Measurements from ENCODE around the gene CYB5R3. TPM values are rescaled to one million over a fixed set of nuclear protein-coding genes. Genes with fewer than 3 reads are reported as not detected.

CYB5R3 gene
- total RNA-seq, 5 donors from 2014 or later (not counting 1 experiment from before 2014, with no cell fraction given) = 40.8 to 58.6 (median 51.0) TPM

DNA sequence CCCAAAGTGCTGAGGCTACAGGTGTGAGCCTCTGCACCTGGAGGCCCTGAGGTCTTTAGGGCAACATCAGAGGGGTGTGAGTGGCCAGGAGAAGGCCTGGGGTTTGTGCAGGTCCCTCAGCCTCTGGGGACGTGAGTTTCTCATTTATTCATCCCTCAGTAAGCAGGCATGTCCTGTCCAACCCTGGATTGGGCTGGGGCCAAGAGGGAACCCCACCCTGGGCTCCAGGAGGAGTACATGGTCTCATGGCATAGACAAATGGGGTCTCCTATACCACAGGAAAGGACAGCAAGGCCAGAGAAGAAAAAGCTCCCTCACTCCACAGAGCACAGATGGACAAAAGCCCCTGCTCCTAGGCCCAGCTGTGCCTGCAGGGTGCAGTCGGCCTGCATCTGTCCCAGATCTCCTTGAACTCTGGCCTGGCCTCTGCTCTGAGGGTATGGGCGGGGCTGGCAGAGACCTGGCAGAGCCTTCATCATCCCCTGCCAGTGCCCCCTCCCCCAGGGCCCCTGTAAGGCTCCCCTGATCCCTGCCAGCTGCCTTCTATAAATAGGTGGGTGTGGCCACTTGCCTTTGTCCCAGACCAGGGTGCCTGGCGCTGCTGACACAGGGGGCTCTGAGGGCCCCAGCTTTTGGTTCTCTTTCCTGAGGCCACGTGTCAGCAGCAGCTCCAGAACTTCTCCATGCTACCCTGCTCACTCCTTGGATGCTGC lies 36.9 kb upstream of the CYB5R3 start:
- Mint-ChIP-seq H3K27me3 (peaks cover 2 to 5% of the 10 kb centered on the region in 2 donors), H3K4me3 (no peak overlapping the region), H3K4me1 (no peaks in the 10 kb centered on the region), H3K27ac (no peak overlapping the region), H3K9me3 (no peaks in the 10 kb centered on the region), H3K36me3 (no peaks in the 10 kb centered on the region)
- no peaks in the 10 kb centered on the region for H3K9me3 ChIP-seq
- DNase-seq (no peak), ATAC-seq (replicated peaks in 1 of 4) (no peak)
- POLR2A ChIA-PET = no interaction called here
- H3K36me3 ChIP-seq (ENCODE audit: control insufficient read depth in 2 of 2, extremely low read depth in 1 of 2, insufficient read depth in 1 of 2, low read length in 1 of 2) = no peaks in the 10 kb centered on the region
- no peaks in the 10 kb centered on the region for H3K4me1 ChIP-seq (ENCODE audit: control insufficient read depth in 1 of 2, extremely low read depth in 1 of 2, insufficient read depth in 2 of 2, low read length in 2 of 2)
- 53% methylated on average over 3 of the region's 5 CpGs for WGBS (ENCODE audit: insufficient coverage)
- peaks cover 0 to 39% of the 10 kb centered on the region in 2 experiments for H3K27me3 ChIP-seq (replicated peaks in 1 of 2; ENCODE audit: control insufficient read depth in 2 of 2, extremely low read depth in 1 of 2, insufficient read depth in 2 of 2, low read length in 1 of 2)
- CTCF ChIA-PET = no interaction called here
- no peak overlapping the region for H3K27ac ChIP-seq (ENCODE audit: low read length)
- no peak overlapping the region for H3K4me3 ChIP-seq (ENCODE audit: control insufficient read depth in 1 of 2, extremely low read depth in 1 of 2, low read length in 1 of 2)

DNA sequence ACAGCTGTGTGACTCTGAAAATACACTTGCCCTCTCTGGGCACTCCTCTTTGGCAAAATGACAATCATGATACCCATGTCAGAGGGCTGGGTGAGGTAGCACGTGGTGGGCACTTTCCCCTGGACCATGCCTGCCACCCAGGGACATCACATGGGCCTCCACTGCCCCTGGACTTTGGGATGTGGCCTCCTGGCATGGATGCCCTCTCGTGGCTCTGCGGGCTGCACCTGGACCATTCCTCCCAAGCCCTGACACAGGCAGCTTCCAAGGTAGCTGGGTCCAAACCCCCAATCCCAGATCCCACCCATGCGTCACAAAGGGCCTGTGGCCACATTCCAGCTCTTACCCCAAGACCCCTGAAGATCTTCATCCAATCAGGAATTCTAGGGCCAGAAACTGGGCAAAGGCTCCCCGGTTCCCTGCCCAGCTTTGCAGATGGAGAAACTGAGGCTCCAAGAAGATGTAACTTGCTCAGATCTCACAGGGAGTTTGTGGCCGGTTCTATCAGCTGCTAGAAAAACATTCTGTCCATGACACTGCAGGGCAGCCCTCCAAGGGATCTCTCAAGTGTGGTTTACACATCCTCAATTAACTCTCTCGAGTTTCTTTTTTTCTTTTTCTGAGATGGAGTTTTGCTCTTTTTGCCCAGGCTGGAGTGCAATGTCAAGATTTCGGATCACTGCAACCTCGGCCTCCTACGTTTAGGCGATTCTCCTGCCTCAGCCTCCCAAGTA lies 35.4 kb upstream of the CYB5R3 start:
- CTCF ChIA-PET = no interaction called here

GRCh38 chr22:42683578-42684283 lies 34.5 kb upstream of the CYB5R3 start:
- no peaks in the 10 kb centered on the region for H3K36me3 Mint-ChIP-seq
- Histone ChIP-seq H3K27ac (ENCODE audit: low read length) (no peak overlapping the region), H3K36me3 (ENCODE audit: control insufficient read depth in 2 of 2, extremely low read depth in 1 of 2, insufficient read depth in 1 of 2, low read length in 1 of 2) (no peaks in the 10 kb centered on the region), H3K27me3 (replicated peaks in 1 of 2; ENCODE audit: control insufficient read depth in 2 of 2, extremely low read depth in 1 of 2, insufficient read depth in 2 of 2, low read length in 1 of 2) (peaks cover 0 to 39% of the 10 kb centered on the region in 2 experiments), H3K4me1 (ENCODE audit: control insufficient read depth in 1 of 2, extremely low read depth in 1 of 2, insufficient read depth in 2 of 2, low read length in 2 of 2) (no peaks in the 10 kb centered on the region), H3K4me3 (ENCODE audit: control insufficient read depth in 1 of 2, extremely low read depth in 1 of 2, low read length in 1 of 2) (no peak overlapping the region), H3K9me3 (no peaks in the 10 kb centered on the region)
- ChIA-PET CTCF (no interaction called here), POLR2A (no interaction called here)
- H3K27ac Mint-ChIP-seq = no peak overlapping the region
- 79% methylated on average over 6 of the region's 8 CpGs for WGBS (ENCODE audit: insufficient coverage)
- H3K4me3 Mint-ChIP-seq = no peak overlapping the region
- peaks cover 0 to 5% (median 0%) of the 10 kb centered on the region in 3 donors for H3K9me3 Mint-ChIP-seq
- no peak for DNase-seq
- no peak for ATAC-seq (replicated peaks in 1 of 4)
- H3K4me1 Mint-ChIP-seq = no peaks in the 10 kb centered on the region
- peaks cover 2 to 5% of the 10 kb centered on the region in 2 donors for H3K27me3 Mint-ChIP-seq

More for the DNA sequence above, 35.4 kb upstream of the CYB5R3 start:
- DNase-seq (no peak), ATAC-seq (replicated peaks in 1 of 4) (no peak)
- POLR2A ChIA-PET = no interaction called here
- no peak overlapping the region for H3K27ac Mint-ChIP-seq
- H3K4me1 Mint-ChIP-seq = no peaks in the 10 kb centered on the region
- peaks cover 0 to 42% of the 10 kb centered on the region in 2 experiments for H3K27me3 ChIP-seq (replicated peaks in 1 of 2; ENCODE audit: control insufficient read depth in 2 of 2, extremely low read depth in 1 of 2, insufficient read depth in 2 of 2, low read length in 1 of 2)
- H3K4me3 Mint-ChIP-seq = no peak overlapping the region
- peaks cover 2 to 5% of the 10 kb centered on the region in 2 donors for H3K27me3 Mint-ChIP-seq
- H3K36me3 Mint-ChIP-seq = no peaks in the 10 kb centered on the region
- WGBS (ENCODE audit: insufficient coverage) = 81% methylated on average over 10 of the region's 11 CpGs
- no peaks in the 10 kb centered on the region for H3K9me3 ChIP-seq
- no peak overlapping the region for H3K27ac ChIP-seq (ENCODE audit: low read length)
- H3K9me3 Mint-ChIP-seq = peaks cover 0 to under 1% (median 0%) of the 10 kb centered on the region in 3 donors
- no peaks in the 10 kb centered on the region for H3K36me3 ChIP-seq (ENCODE audit: control insufficient read depth in 2 of 2, extremely low read depth in 1 of 2, insufficient read depth in 1 of 2, low read length in 1 of 2)
- H3K4me3 ChIP-seq (ENCODE audit: control insufficient read depth in 1 of 2, extremely low read depth in 1 of 2, low read length in 1 of 2) = no peak overlapping the region
- H3K4me1 ChIP-seq (ENCODE audit: control insufficient read depth in 1 of 2, extremely low read depth in 1 of 2, insufficient read depth in 2 of 2, low read length in 2 of 2) = no peaks in the 10 kb centered on the region

GRCh38 chr22:42682113-42682851 lies 33.1 kb upstream of the CYB5R3 start:
- Histone ChIP-seq H3K27ac (ENCODE audit: low read length) (no peak overlapping the region), H3K36me3 (ENCODE audit: control insufficient read depth in 2 of 2, extremely low read depth in 1 of 2, insufficient read depth in 1 of 2, low read length in 1 of 2) (no peaks in the 10 kb centered on the region), H3K9me3 (no peaks in the 10 kb centered on the region), H3K27me3 (replicated peaks in 1 of 2; ENCODE audit: control insufficient read depth in 2 of 2, extremely low read depth in 1 of 2, insufficient read depth in 2 of 2, low read length in 1 of 2) (peaks cover 0 to 34% of the 10 kb centered on the region in 2 experiments), H3K4me1 (ENCODE audit: control insufficient read depth in 1 of 2, extremely low read depth in 1 of 2, insufficient read depth in 2 of 2, low read length in 2 of 2) (no peaks in the 10 kb centered on the region), H3K4me3 (ENCODE audit: control insufficient read depth in 1 of 2, extremely low read depth in 1 of 2, low read length in 1 of 2) (no peak overlapping the region)
- ChIA-PET CTCF (no interaction called here), POLR2A (no interaction called here)
- H3K27me3 Mint-ChIP-seq = peaks cover 2 to 5% of the 10 kb centered on the region in 2 donors
- H3K4me3 Mint-ChIP-seq = no peak overlapping the region
- H3K36me3 Mint-ChIP-seq = no peaks in the 10 kb centered on the region
- peaks cover 0 to 5% (median 0%) of the 10 kb centered on the region in 3 donors for H3K9me3 Mint-ChIP-seq
- ATAC-seq (replicated peaks in 1 of 4) (no peak), DNase-seq (no peak)
- no peak overlapping the region for H3K27ac Mint-ChIP-seq
- H3K4me1 Mint-ChIP-seq = no peaks in the 10 kb centered on the region
- 77% methylated on average over 5 of the region's 10 CpGs for WGBS (ENCODE audit: insufficient coverage)

GRCh38 chr22:42680648-42681047 lies 31.5 kb upstream of the CYB5R3 start:
- DNase-seq (no peak), ATAC-seq (replicated peaks in 1 of 4) (no peak)
- no peaks in the 10 kb centered on the region for H3K9me3 ChIP-seq
- H3K4me3 Mint-ChIP-seq = no peak overlapping the region
- 95% methylated on average over 6 of the region's 8 CpGs for WGBS (ENCODE audit: insufficient coverage)
- peaks cover 0 to 24% of the 10 kb centered on the region in 2 experiments for H3K27me3 ChIP-seq (replicated peaks in 1 of 2; ENCODE audit: control insufficient read depth in 2 of 2, extremely low read depth in 1 of 2, insufficient read depth in 2 of 2, low read length in 1 of 2)
- ChIA-PET POLR2A (no interaction called here), CTCF (interaction anchor here in 1 of 2 donors (0.7 kb wide), 1 partner anchor 9 kb away, joined by 6 read pairs; no protein-coding TSS in a partner anchor)
- H3K4me1 ChIP-seq (ENCODE audit: control insufficient read depth in 1 of 2, extremely low read depth in 1 of 2, insufficient read depth in 2 of 2, low read length in 2 of 2) = no peaks in the 10 kb centered on the region
- H3K27ac Mint-ChIP-seq = no peak overlapping the region
- H3K36me3 Mint-ChIP-seq = no peaks in the 10 kb centered on the region
- H3K9me3 Mint-ChIP-seq = peaks cover 0 to 5% (median 0%) of the 10 kb centered on the region in 3 donors
- no peaks in the 10 kb centered on the region for H3K4me1 Mint-ChIP-seq
- peaks cover 2 to 5% of the 10 kb centered on the region in 2 donors for H3K27me3 Mint-ChIP-seq
- no peaks in the 10 kb centered on the region for H3K36me3 ChIP-seq (ENCODE audit: control insufficient read depth in 2 of 2, extremely low read depth in 1 of 2, insufficient read depth in 1 of 2, low read length in 1 of 2)
- no peak overlapping the region for H3K27ac ChIP-seq (ENCODE audit: low read length)
- no peak overlapping the region for H3K4me3 ChIP-seq (ENCODE audit: control insufficient read depth in 1 of 2, extremely low read depth in 1 of 2, low read length in 1 of 2)

- ChIA-PET CTCF (no interaction called here), POLR2A (no interaction called here)
- H3K27me3 Mint-ChIP-seq = peaks cover 2 to 5% of the 10 kb centered on the region in 2 donors
- no peak overlapping the region for H3K27ac ChIP-seq (ENCODE audit: low read length)
- no peak overlapping the region for H3K4me3 ChIP-seq (ENCODE audit: control insufficient read depth in 1 of 2, extremely low read depth in 1 of 2, low read length in 1 of 2)
- ATAC-seq (replicated peaks in 1 of 4) = no peak
- no CpG with 5 or more reads among the region's 4 CpGs for WGBS (ENCODE audit: insufficient coverage)
- H3K9me3 Mint-ChIP-seq = peaks cover 0 to 5% (median 0%) of the 10 kb centered on the region in 3 donors
- H3K27ac Mint-ChIP-seq = no peak overlapping the region
- no peaks in the 10 kb centered on the region for H3K36me3 Mint-ChIP-seq
- no peaks in the 10 kb centered on the region for H3K36me3 ChIP-seq (ENCODE audit: control insufficient read depth in 2 of 2, extremely low read depth in 1 of 2, insufficient read depth in 1 of 2, low read length in 1 of 2)
- H3K4me3 Mint-ChIP-seq = no peak overlapping the region
- H3K4me1 Mint-ChIP-seq = no peaks in the 10 kb centered on the region
- H3K27me3 ChIP-seq (replicated peaks in 1 of 2; ENCODE audit: control insufficient read depth in 2 of 2, extremely low read depth in 1 of 2, insufficient read depth in 2 of 2, low read length in 1 of 2) = peaks cover 0 to 25% of the 10 kb centered on the region in 2 experiments
- no peaks in the 10 kb centered on the region for H3K9me3 ChIP-seq
- H3K4me1 ChIP-seq (ENCODE audit: control insufficient read depth in 1 of 2, extremely low read depth in 1 of 2, insufficient read depth in 2 of 2, low read length in 2 of 2) = no peaks in the 10 kb centered on the region
- no peak for DNase-seq
Observed at GRCh38 chr22:42679691-42680090, 30.5 kb upstream of the CYB5R3 start.
